ENCODE results near the gene GRK1.

The GRK1 gene

DNA sequence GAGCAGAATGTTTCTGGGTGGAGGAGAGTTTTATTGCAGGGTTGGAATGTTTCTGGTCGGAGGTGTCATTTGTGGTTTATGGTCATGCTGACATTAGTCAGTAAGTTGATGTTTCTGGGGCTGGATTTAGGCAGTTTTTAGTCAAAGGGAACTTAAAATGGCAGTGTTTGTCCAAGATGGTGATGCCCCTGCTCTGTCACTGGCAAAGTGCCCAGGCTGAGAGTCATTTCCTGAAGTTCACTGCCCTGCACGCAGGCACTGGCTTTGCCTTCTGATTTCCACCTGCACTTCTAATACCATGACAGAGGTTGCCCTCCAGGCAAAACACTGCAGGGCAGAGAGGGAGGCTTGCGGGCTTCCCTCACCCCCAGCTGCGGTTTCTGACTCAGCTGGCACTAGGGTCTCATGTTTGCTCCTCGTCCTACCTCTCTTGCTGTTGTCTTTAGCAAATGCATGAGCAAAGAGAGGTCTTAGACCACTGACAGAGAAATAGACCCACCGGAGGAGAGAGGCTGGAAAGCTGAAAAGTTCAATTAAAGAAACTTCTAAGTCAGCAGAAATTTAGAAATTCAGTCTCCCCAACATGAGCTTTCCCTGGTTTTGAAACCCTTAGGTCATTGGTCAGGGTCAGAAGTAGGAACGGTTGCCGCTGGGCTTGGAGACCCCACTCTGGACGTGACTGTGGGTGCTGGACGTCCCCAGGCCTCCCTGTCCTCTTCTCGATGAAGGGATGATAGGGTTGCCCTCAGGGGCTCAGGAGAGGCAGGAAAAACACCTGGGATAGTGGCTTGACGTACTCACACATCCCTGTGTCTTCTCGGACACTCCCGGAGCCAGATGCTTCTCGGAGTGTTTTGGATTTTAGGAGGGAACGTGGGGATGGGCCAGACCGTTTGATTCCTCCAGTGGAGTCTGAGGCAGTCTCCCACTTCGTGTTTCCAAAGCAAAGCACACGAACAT, 118.3 kb downstream of the GRK1 start:
- H3K4me3 Mint-ChIP-seq: no peak overlapping the region
- H3K4me1 Mint-ChIP-seq (ENCODE audit: low read depth): peaks cover 8% of the 10 kb centered on the region
- H3K27ac Mint-ChIP-seq: no peak overlapping the region
- intact Hi-C loops (cut with micrococcal nuclease): no loop called here
- H3K36me3 Mint-ChIP-seq (ENCODE audit: low read depth): no peaks in the 10 kb centered on the region
- peaks cover 19% of the 10 kb centered on the region for H3K27me3 Mint-ChIP-seq
- no peaks in the 10 kb centered on the region for H3K9me3 Mint-ChIP-seq

DNA sequence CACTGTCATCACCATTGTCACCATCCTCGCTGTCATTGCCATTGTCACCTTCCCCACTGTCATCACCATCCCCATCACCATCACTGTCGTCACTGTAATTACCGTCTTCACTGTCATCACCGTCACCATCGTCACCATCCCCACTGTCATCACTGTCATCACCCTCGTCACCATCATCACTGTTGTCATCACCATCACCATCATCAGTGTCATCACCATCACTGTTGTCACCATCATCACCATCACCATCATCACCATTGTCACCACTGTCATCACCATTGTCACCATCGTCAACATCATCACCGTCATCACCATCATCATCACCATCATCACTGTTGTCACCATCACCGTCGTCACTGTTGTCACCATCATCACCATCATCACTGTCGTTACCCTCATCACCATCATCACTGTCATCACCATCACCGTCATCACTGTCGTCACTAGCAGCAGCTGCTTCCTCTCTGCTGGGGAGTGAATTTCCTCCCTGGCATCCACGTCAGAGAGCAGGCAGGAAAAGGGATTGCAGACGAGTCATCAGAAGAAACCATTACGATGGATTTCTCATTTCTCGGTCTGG, 119.3 kb downstream of the GRK1 start:
- Mint-ChIP-seq H3K36me3 (ENCODE audit: low read depth) (no peaks in the 10 kb centered on the region), H3K27me3 (peaks cover 19% of the 10 kb centered on the region), H3K4me3 (no peak overlapping the region), H3K4me1 (ENCODE audit: low read depth) (peaks cover 8% of the 10 kb centered on the region), H3K9me3 (no peaks in the 10 kb centered on the region), H3K27ac (no peak overlapping the region)
- intact Hi-C loops (cut with micrococcal nuclease): no loop called here

Measured in dendritic cell treated with granulocyte-macrophage colony-stimulating factor and Interleukin-4, amounts not matched to agents 40 ng/mL and 50 ng/mL, for 4 days (primary cell).